Measurements from ENCODE around the gene TGFBR2. TPM values are rescaled to one million over a fixed set of nuclear protein-coding genes. Genes with fewer than 3 reads are reported as not detected.

Gene TGFBR2
- total RNA-seq, 2 donors from 2014 or later: 53.0 to 69.6 TPM

GRCh38 chr3:30691249-30691880, 85.0 kb downstream of the TGFBR2 start:
- TF ChIP-seq POLR2A (IDR thresholded peaks at IDR 0.05) (no peak), POLR2AphosphoS5 (IDR thresholded peaks at IDR 0.05) (no peak)
- TF ChIP-seq, protein P1, sequence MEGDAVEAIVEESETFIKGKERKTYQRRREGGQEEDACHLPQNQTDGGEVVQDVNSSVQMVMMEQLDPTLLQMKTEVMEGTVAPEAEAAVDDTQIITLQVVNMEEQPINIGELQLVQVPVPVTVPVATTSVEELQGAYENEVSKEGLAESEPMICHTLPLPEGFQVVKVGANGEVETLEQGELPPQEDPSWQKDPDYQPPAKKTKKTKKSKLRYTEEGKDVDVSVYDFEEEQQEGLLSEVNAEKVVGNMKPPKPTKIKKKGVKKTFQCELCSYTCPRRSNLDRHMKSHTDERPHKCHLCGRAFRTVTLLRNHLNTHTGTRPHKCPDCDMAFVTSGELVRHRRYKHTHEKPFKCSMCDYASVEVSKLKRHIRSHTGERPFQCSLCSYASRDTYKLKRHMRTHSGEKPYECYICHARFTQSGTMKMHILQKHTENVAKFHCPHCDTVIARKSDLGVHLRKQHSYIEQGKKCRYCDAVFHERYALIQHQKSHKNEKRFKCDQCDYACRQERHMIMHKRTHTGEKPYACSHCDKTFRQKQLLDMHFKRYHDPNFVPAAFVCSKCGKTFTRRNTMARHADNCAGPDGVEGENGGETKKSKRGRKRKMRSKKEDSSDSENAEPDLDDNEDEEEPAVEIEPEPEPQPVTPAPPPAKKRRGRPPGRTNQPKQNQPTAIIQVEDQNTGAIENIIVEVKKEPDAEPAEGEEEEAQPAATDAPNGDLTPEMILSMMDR (IDR thresholded peaks at IDR 0.05): no peak
- DNase-seq (ENCODE audit: low spot score): no peak
- H3K4me1 ChIP-seq (replicated peaks): peaks cover 9% of the 10 kb centered on the region
- no peaks in the 10 kb centered on the region for H3K27me3 ChIP-seq (replicated peaks; ENCODE audit: insufficient read depth)
- intact Hi-C loops (cut with DNase I): loop anchor here (2.0 to 5.0 kb wide), 4 partner anchors 83 to 649 kb away; no protein-coding TSS in a partner anchor
- WGBS: 79% methylated on average over 10 of the region's 10 CpGs
- no peak overlapping the region for H3K27ac ChIP-seq
- no peak overlapping the region for H3K4me3 ChIP-seq
- H3K36me3 ChIP-seq: no peaks in the 10 kb centered on the region
- H3K9me3 ChIP-seq: no peaks in the 10 kb centered on the region

DNA sequence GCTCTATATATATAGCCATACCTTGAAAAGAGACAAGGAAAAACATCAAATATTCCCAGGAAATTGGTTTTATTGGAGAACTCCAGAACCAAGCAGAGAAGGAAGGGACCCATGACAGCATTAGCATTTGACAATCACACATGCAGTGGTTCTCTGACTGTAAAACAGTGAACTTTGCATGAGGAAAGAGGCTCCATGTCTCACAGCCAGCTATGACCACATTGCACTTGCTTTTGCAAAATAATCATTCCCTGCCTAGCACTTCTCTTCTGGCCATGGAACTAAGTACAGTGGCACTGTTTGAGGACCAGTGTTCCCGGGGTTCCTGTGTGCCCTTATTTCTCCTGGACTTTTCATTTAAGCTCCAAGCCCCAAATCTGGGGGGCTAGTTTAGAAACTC, 85.5 kb downstream of the TGFBR2 start:
- TF ChIP-seq, protein P1 (IDR thresholded peaks at IDR 0.05): no peak
- no peak for TF ChIP-seq POLR2AphosphoS5 (IDR thresholded peaks at IDR 0.05)
- TF ChIP-seq POLR2A (IDR thresholded peaks at IDR 0.05): no peak
- intact Hi-C loops (cut with DNase I): loop anchor here (2.0 to 5.0 kb wide), 5 partner anchors 83 to 650 kb away; no protein-coding TSS in a partner anchor
- Histone ChIP-seq H3K36me3 (no peaks in the 10 kb centered on the region), H3K4me3 (no peak overlapping the region), H3K9me3 (no peaks in the 10 kb centered on the region), H3K27me3 (replicated peaks; ENCODE audit: insufficient read depth) (no peaks in the 10 kb centered on the region), H3K27ac (no peak overlapping the region), H3K4me1 (replicated peaks) (peaks cover 9% of the 10 kb centered on the region)
- DNase-seq (ENCODE audit: low spot score): no peak
- WGBS: 100% methylated on average over 1 of the region's 1 CpG

GRCh38 chr3:30692498-30693130, 86.2 kb downstream of the TGFBR2 start:
- DNase-seq (ENCODE audit: low spot score): no peak
- Histone ChIP-seq H3K4me1 (replicated peaks) (peaks cover 9% of the 10 kb centered on the region), H3K27me3 (replicated peaks; ENCODE audit: insufficient read depth) (no peaks in the 10 kb centered on the region), H3K27ac (no peak overlapping the region), H3K36me3 (no peaks in the 10 kb centered on the region), H3K4me3 (no peak overlapping the region), H3K9me3 (no peaks in the 10 kb centered on the region)
- TF ChIP-seq, protein P1 (IDR thresholded peaks at IDR 0.05): no peak
- TF ChIP-seq POLR2A (IDR thresholded peaks at IDR 0.05) (no peak), POLR2AphosphoS5 (IDR thresholded peaks at IDR 0.05) (no peak)
- WGBS: 61% methylated on average over 3 of the region's 3 CpGs
- intact Hi-C loops (cut with DNase I): loop anchor here (2.0 to 5.0 kb wide), 4 partner anchors 175 to 650 kb away; no protein-coding TSS in a partner anchor

DNA sequence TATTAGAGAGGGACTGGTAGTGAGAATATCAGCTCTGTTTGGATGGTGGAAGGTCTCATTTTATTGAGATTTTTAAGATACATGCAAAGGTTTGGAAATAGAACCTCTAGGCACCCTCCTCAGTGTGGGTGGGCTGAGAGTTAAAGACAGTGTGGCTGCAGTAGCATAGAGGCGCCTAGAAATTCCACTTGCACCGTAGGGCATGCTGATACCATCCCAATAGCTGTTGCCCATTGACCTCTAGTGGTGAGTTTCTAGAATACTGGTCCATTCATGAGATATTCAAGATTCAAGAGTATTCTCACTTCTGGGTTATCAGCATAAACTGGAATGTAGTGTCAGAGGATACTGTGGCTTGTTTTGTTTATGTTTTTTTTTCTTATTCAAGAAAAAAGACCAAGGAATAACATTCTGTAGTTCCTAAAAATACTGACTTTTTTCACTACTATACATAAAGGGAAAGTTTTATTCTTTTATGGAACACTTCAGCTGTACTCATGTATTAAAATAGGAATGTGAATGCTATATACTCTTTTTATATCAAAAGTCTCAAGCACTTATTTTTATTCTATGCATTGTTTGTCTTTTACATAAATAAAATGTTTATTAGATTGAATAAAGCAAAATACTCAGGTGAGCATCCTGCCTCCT, 87.2 kb downstream of the TGFBR2 start:
- no peaks in the 10 kb centered on the region for H3K27me3 ChIP-seq (replicated peaks; ENCODE audit: insufficient read depth)
- intact Hi-C loops (cut with DNase I): loop anchor here (2.0 to 5.0 kb wide), 4 partner anchors 176 to 651 kb away; no protein-coding TSS in a partner anchor
- 4% methylated on average over 2 of the region's 2 CpGs for WGBS
- no peak overlapping the region for H3K27ac ChIP-seq
- DNase-seq (ENCODE audit: low spot score): peak; percentile 53
- no peaks in the 10 kb centered on the region for H3K36me3 ChIP-seq
- H3K9me3 ChIP-seq: no peaks in the 10 kb centered on the region
- peaks cover 6% of the 10 kb centered on the region for H3K4me1 ChIP-seq (replicated peaks)
- TF ChIP-seq, protein P1 (IDR thresholded peaks at IDR 0.05): peak; percentile 62 to 83 (median 78)
- TF ChIP-seq POLR2AphosphoS5 (IDR thresholded peaks at IDR 0.05): peak; percentile 18
- no peak for TF ChIP-seq POLR2A (IDR thresholded peaks at IDR 0.05)
- H3K4me3 ChIP-seq: no peak overlapping the region

Data from prostate gland (tissue), 2 donors.